HepG2 (cell line): ENCODE data around the gene FAM229A. TPM values are rescaled to one million over a fixed set of nuclear protein-coding genes. Genes with fewer than 3 reads are reported as not detected.
A peak's percentile ranks its signal among the peaks of the same experiment; 100 is the strongest.

Experiments used
- CCDC6 ChIP-seq: sonication (generic); formaldehyde crosslinking; IDR thresholded peaks from 2 replicates; pipeline ENCODE4 v1.8.1; 2022; ENCODE audit warnings: mild to moderate bottlenecking, missing genetic modification reagents, moderate library complexity
- CSRNP2 ChIP-seq: sonication (generic); formaldehyde crosslinking; conservative IDR thresholded peaks from 2 replicates; pipeline ENCODE4 v1.8.0; 2022; ENCODE audit warnings: low read depth, missing genetic modification reagents
- DBP ChIP-seq: sonication (generic); formaldehyde crosslinking; IDR thresholded peaks from 2 replicates; pipeline ENCODE4 v1.4.0; 2020; ENCODE audit warnings: missing genetic modification reagents; ENCODE audit errors: not compliant biosample characterization
- GLI4 ChIP-seq: sonication (generic); formaldehyde crosslinking; IDR thresholded peaks from 2 replicates; pipeline ENCODE4 v1.5.1; 2020; ENCODE audit warnings: missing genetic modification reagents, mild to moderate bottlenecking, moderate library complexity, borderline replicate concordance
- GLMP ChIP-seq: sonication (generic); formaldehyde crosslinking; IDR thresholded peaks from 2 replicates; pipeline ENCODE4 v1.9.0; 2021; ENCODE audit warnings: missing genetic modification reagents, mild to moderate bottlenecking, borderline replicate concordance
- HDAC1 ChIP-seq: sonication (generic); formaldehyde crosslinking; IDR thresholded peaks from 2 replicates; pipeline ENCODE4 v1.5.1; 2020; ENCODE audit warnings: mild to moderate bottlenecking, missing genetic modification reagents
- HMGA1 ChIP-seq: sonication (generic); formaldehyde crosslinking; conservative IDR thresholded peaks from 2 replicates; pipeline ENCODE4 v1.4.0; 2020; ENCODE audit warnings: missing genetic modification reagents
- MTA1 ChIP-seq: sonication (generic); formaldehyde crosslinking; IDR thresholded peaks from 2 replicates; pipeline ENCODE4 v1.4.0; 2020; ENCODE audit warnings: missing genetic modification reagents, mild to moderate bottlenecking, borderline replicate concordance
- NFIC ChIP-seq: IDR thresholded peaks from 2 replicates; pipeline ENCODE4 v1.6.1; 2012; ENCODE audit warnings: mild to moderate bottlenecking, low read length, inconsistent platforms
- NFYC ChIP-seq: IDR thresholded peaks from 2 replicates; pipeline ENCODE4 v1.6.1; 2016; ENCODE audit warnings: missing genetic modification reagents, missing compliant biosample characterization
- PBX2 ChIP-seq: IDR thresholded peaks from 2 replicates; pipeline ENCODE4 v1.6.1; 2016; ENCODE audit warnings: control low read depth
- SAP130 ChIP-seq: IDR thresholded peaks from 2 replicates; pipeline ENCODE4 v1.6.1; 2016; ENCODE audit warnings: low read depth
- USF2 ChIP-seq, 2 experiments: sonication (generic) in 1 of 2; formaldehyde crosslinking in 1 of 2; IDR thresholded peaks; 2 replicates each; pipeline versions ENCODE4 v1.5.1 to v1.6.1; 2011 to 2020; ENCODE audit warnings: borderline replicate concordance in 1 of 2, low read depth in 1 of 2, low read length in 1 of 2, mild to moderate bottlenecking in 1 of 2, missing genetic modification reagents in 1 of 2, moderate library complexity in 1 of 2
- ZFP36L2 ChIP-seq: sonication (generic); formaldehyde crosslinking; IDR thresholded peaks from 2 replicates; pipeline ENCODE4 v1.4.0; 2020; ENCODE audit warnings: missing genetic modification reagents
- ZNF17 ChIP-seq: sonication (generic); formaldehyde crosslinking; IDR thresholded peaks from 2 replicates; pipeline ENCODE4 v1.5.0; 2020; ENCODE audit warnings: mild to moderate bottlenecking, missing genetic modification reagents
- ZNF317 ChIP-seq: sonication (generic); formaldehyde crosslinking; IDR thresholded peaks from 2 replicates; pipeline ENCODE4 v1.5.0; 2020; ENCODE audit warnings: mild to moderate bottlenecking, missing genetic modification reagents
- ZNF556 ChIP-seq: sonication (generic); formaldehyde crosslinking; IDR thresholded peaks from 2 replicates; pipeline ENCODE4 v1.4.0; 2020; ENCODE audit warnings: mild to moderate bottlenecking, missing genetic modification reagents, borderline replicate concordance
- ZNF75D ChIP-seq: sonication (generic); formaldehyde crosslinking; IDR thresholded peaks from 2 replicates; pipeline ENCODE4 v1.8.1; 2023; ENCODE audit warnings: missing genetic modification reagents, mild to moderate bottlenecking, borderline replicate concordance
- ZSCAN12 ChIP-seq: sonication (generic); formaldehyde crosslinking; IDR thresholded peaks from 2 replicates; pipeline ENCODE4 v1.9.0; 2021; ENCODE audit warnings: mild to moderate bottlenecking, missing genetic modification reagents
- ZSCAN30 ChIP-seq: sonication (generic); formaldehyde crosslinking; IDR thresholded peaks from 2 replicates; pipeline ENCODE4 v1.5.0; 2020; ENCODE audit warnings: mild to moderate bottlenecking, missing genetic modification reagents
- ZXDC ChIP-seq: sonication (generic); formaldehyde crosslinking; IDR thresholded peaks from 2 replicates; pipeline ENCODE4 v1.5.0; 2020; ENCODE audit warnings: mild to moderate bottlenecking, missing genetic modification reagents
- polyA plus RNA-seq, 8 experiments: library from polyadenylated mRNA; depleted of rRNA in 3 of 8; stranded (reverse) in 7 of 8; unstranded in 1 of 8; fragments of >200 nt; fragmentation: Illumina TruSeq in 4 of 8; extraction: Trizol in 4 of 8; gene quantifications; 2 replicates each; pipeline versions ENCODE4 v1.2.1 to v1.2.3, GENCODE V29; 2011 to 2016; ENCODE audit warnings: low read depth in 4 of 8, missing spikeins in 1 of 8, mixed read lengths in 1 of 8; ENCODE audit not compliant: insufficient read depth in 1 of 8
- total RNA-seq, 5 experiments: library from RNA; depleted of rRNA; stranded (reverse); fragments of >200 nt; fragmentation: Illumina TruSeq; extraction: Trizol; gene quantifications; 2 replicates each; pipeline ENCODE4 v1.2.3, GENCODE V29; 2016; ENCODE audit warnings: low read depth in 1 of 5

The FAM229A gene
- total and polyA plus RNA-seq, 2 of the 13 experiments (the other 11 are each of a cell fraction or from before 2014, with no cell fraction given) = 3.2 to 17.6 TPM

- TF ChIP-seq MTA1 (CRISPR knock-in tag) = no peak
- no peak for TF ChIP-seq PBX2 (CRISPR knock-in tag)
- no peak for TF ChIP-seq ZXDC
- no peak for TF ChIP-seq HMGA1
- no peak for TF ChIP-seq SAP130
- TF ChIP-seq ZNF556 = no peak
- no peak for TF ChIP-seq USF2 (IDR thresholded peaks at IDR 0.05; ENCODE audit: low read depth, low read length)
- TF ChIP-seq USF2 (CRISPR knock-in tag; IDR thresholded peaks at IDR 0.05; ENCODE audit: borderline replicate concordance) = no peak
- TF ChIP-seq ZFP36L2 = no peak
- TF ChIP-seq CCDC6 = no peak
- no peak for TF ChIP-seq DBP (CRISPR knock-in tag)
- TF ChIP-seq GLI4 (CRISPR knock-in tag) = no peak
- no peak for TF ChIP-seq ZSCAN12
- TF ChIP-seq ZNF317 (CRISPR knock-in tag) = no peak
- no peak for TF ChIP-seq NFYC
- no peak for TF ChIP-seq CSRNP2
- TF ChIP-seq NFIC = no peak
- TF ChIP-seq ZSCAN30 (CRISPR knock-in tag) = no peak
- TF ChIP-seq GLMP (CRISPR knock-in tag) = no peak
- peak; percentile 52 for TF ChIP-seq HDAC1 (CRISPR knock-in tag)
- no peak for TF ChIP-seq ZNF17 (CRISPR knock-in tag)
- TF ChIP-seq ZNF75D (CRISPR knock-in tag) = no peak
These were observed 13.0 kb downstream of the FAM229A start (continued) for GRCh38 chr1:32349211-32349708.
